Activated gamma-delta T cell (primary cell): ENCODE results near the gene PCARE.

Experiments
- DNase-seq: peaks from one replicate; lab custom pipeline; 2025; lab: John Stamatoyannopoulos, UW

PCARE gene

GRCh38 chr2:29035016-29035745 is 39.1 kb downstream of the PCARE start:
- no peak for DNase-seq

GRCh38 chr2:29033656-29034055 is 40.7 kb downstream of the PCARE start:
- no peak for DNase-seq

GRCh38 chr2:29033172-29033571 is 41.2 kb downstream of the PCARE start:
- no peak for DNase-seq

- DNase-seq: no peak
Observed at GRCh38 chr2:29032189-29032588, 42.1 kb downstream of the PCARE start.

GRCh38 chr2:29031046-29031445 is 43.3 kb downstream of the PCARE start:
- DNase-seq: no peak

- DNase-seq: no peak
Observed at GRCh38 chr2:29025711-29026110, 48.6 kb downstream of the PCARE start.

- no peak for DNase-seq
Observed at GRCh38 chr2:29024882-29025430, 49.4 kb downstream of the PCARE start.

GRCh38 chr2:29023188-29023587 is 51.1 kb downstream of the PCARE start:
- no peak for DNase-seq

- no peak for DNase-seq
Observed at GRCh38 chr2:29022679-29023078, 51.6 kb downstream of the PCARE start.

GRCh38 chr2:29021886-29022285 is 52.4 kb downstream of the PCARE start:
- no peak for DNase-seq

- DNase-seq: no peak
Observed at GRCh38 chr2:29017716-29018435, 56.4 kb downstream of the PCARE start.

- DNase-seq: no peak
Observed at GRCh38 chr2:29016504-29016903, 57.8 kb downstream of the PCARE start.

- no peak for DNase-seq
Observed at GRCh38 chr2:29015701-29016470, 58.4 kb downstream of the PCARE start.

GRCh38 chr2:29014811-29015421 is 59.4 kb downstream of the PCARE start:
- no peak for DNase-seq

GRCh38 chr2:29014331-29014730 is 60.0 kb downstream of the PCARE start:
- DNase-seq: no peak

GRCh38 chr2:29013057-29013780 is 61.1 kb downstream of the PCARE start:
- no peak for DNase-seq

- DNase-seq: peak; percentile 27
Observed at GRCh38 chr2:29012211-29012681, 62.1 kb downstream of the PCARE start.
